Endothelial cell of umbilical vein (primary cell): ENCODE data around the gene GTF2E1. TPM values are rescaled to one million over a fixed set of nuclear protein-coding genes. Genes with fewer than 3 reads are reported as not detected.
A peak's percentile ranks its signal among the peaks of the same experiment; 100 is the strongest.
"Not testable (repeated sequence)": the region's sequence is repeated elsewhere in the genome, so short reads cannot be mapped to it uniquely, and the experiment has no call there.

Source experiments
- BruUV-seq: library from RNA; stranded (reverse); fragments of 400-500 nt; replicated peaks from 2 replicates; lab custom pipeline; 2021; lab: Mats Ljungman, UMichigan
- CTCF ChIA-PET: fragments of 300-600, 350-600 bp; sonication (Branson Sonifier 250); formaldehyde crosslinking; loops from one replicate; lab custom pipeline; 2021; ENCODE audit warnings: antibody characterized with exemption, inconsistent platforms; lab: Charles Lee
- POLR2A ChIA-PET: fragments of 300-600, 350-600 bp; sonication (Branson Sonifier 250); formaldehyde crosslinking; loops from one replicate; lab custom pipeline; 2021; ENCODE audit warnings: antibody characterized with exemption, inconsistent platforms; lab: Charles Lee
- DNase-seq: peaks from one replicate; pipeline ENCODE4 v3.0.0-alpha.2; 2011; ENCODE audit warnings: low read depth, low spot score
- FAIRE-seq: peaks from 2 replicates; lab custom pipeline; 2011; peaks lifted over from hg19 to GRCh38; lab: Jason Lieb, UNC
- H2AFZ ChIP-seq: 2 replicates; pipeline ENCODE4 v1.6.0; 2012; ENCODE audit warnings: low read depth, low read length, control low read depth, inconsistent platforms
- H3K27ac ChIP-seq: 2 replicates; pipeline ENCODE4 v1.5.1; 2011; ENCODE audit warnings: low read depth, mild to moderate bottlenecking, control low read depth, low read length, moderate library complexity; ENCODE audit not compliant: insufficient read depth
- H3K27me3 ChIP-seq, 2 experiments: 2 replicates each; pipeline versions ENCODE4 v1.6.0 to v1.6.1; 2011; ENCODE audit warnings: low read length in 2 of 2, mixed read lengths in 1 of 2; ENCODE audit not compliant: control insufficient read depth in 2 of 2, insufficient read depth in 2 of 2
- H3K36me3 ChIP-seq, 2 experiments: 2 replicates in 1 of 2; 3 replicates in 1 of 2; pipeline ENCODE4 v1.5.1; 2011; ENCODE audit warnings: low read length in 2 of 2, mild to moderate bottlenecking in 1 of 2, moderate library complexity in 1 of 2; ENCODE audit not compliant: control insufficient read depth in 2 of 2, insufficient read depth in 2 of 2; ENCODE audit errors: extremely low read depth in 1 of 2
- H3K4me1 ChIP-seq: 3 replicates; pipeline ENCODE4 v1.5.1; 2011; ENCODE audit warnings: mild to moderate bottlenecking, low read length; ENCODE audit not compliant: control insufficient read depth, insufficient read depth; ENCODE audit errors: extremely low read depth
- H3K4me2 ChIP-seq: 2 replicates; pipeline ENCODE4 v1.6.1; 2011; ENCODE audit warnings: low read length, control low read depth, mixed read lengths; ENCODE audit not compliant: insufficient read depth
- H3K4me3 ChIP-seq, 3 experiments: fragments of 200-600 bp in 1 of 3; sonication (generic), shearing (Covaris generic) in 1 of 3; replicated peaks in 1 of 3; 2 replicates each; pipeline ENCODE4 v1.5.1; 2011 to 2016; ENCODE audit warnings: control low read depth in 3 of 3, low read length in 3 of 3, mild to moderate bottlenecking in 2 of 3, inconsistent platforms in 1 of 3, low read depth in 1 of 3, moderate library complexity in 1 of 3; ENCODE audit not compliant: insufficient read depth in 1 of 3
- H3K79me2 ChIP-seq: 2 replicates; pipeline ENCODE4 v1.6.0; 2012; ENCODE audit warnings: low read length, inconsistent platforms; ENCODE audit not compliant: control insufficient read depth, insufficient read depth
- H3K9ac ChIP-seq: replicated peaks from 2 replicates; pipeline ENCODE3; 2011; ENCODE audit warnings: low read length, control low read depth; ENCODE audit not compliant: insufficient read depth; ENCODE audit errors: extremely low read depth
- H3K9me1 ChIP-seq: replicated peaks from 3 replicates; pipeline ENCODE4 v1.6.0; 2011; ENCODE audit warnings: mild to moderate bottlenecking, low read length; ENCODE audit not compliant: control insufficient read depth, insufficient read depth; ENCODE audit errors: extremely low read depth
- H3K9me3 ChIP-seq: replicated peaks from 2 replicates; pipeline ENCODE4 v1.5.1; 2012; ENCODE audit warnings: low read length, inconsistent platforms; ENCODE audit not compliant: control insufficient read depth, insufficient read depth
- H4K20me1 ChIP-seq: replicated peaks from 2 replicates; pipeline ENCODE3; 2011; ENCODE audit warnings: mild to moderate bottlenecking, low read length; ENCODE audit not compliant: control insufficient read depth, insufficient read depth; ENCODE audit errors: extremely low read depth
- EZH2 ChIP-seq: IDR thresholded peaks from 2 replicates; pipeline ENCODE4 v1.6.1; 2012; ENCODE audit warnings: borderline replicate concordance, low read depth, mild to moderate bottlenecking, moderate library complexity, low read length, inconsistent platforms; ENCODE audit not compliant: severe bottlenecking
- FOS ChIP-seq: IDR thresholded peaks from 2 replicates; pipeline ENCODE4 v1.6.1; 2011; ENCODE audit warnings: mild to moderate bottlenecking, low read length, moderate library complexity, borderline replicate concordance; ENCODE audit not compliant: insufficient read depth
- GATA2 ChIP-seq: IDR thresholded peaks from 2 replicates; pipeline ENCODE4 v1.7.0; 2011; ENCODE audit warnings: low read depth, mild to moderate bottlenecking, moderate library complexity, mixed read lengths, low read length; ENCODE audit not compliant: insufficient read length, insufficient read depth
- JUN ChIP-seq: IDR thresholded peaks from 2 replicates; pipeline ENCODE4 v1.6.1; 2011; ENCODE audit warnings: borderline replicate concordance, low read depth; ENCODE audit not compliant: insufficient read length, insufficient read depth
- MYC ChIP-seq: IDR thresholded peaks from one replicate; pipeline ENCODE4 v1.6.1; 2011; ENCODE audit warnings: mild to moderate bottlenecking, low read depth, low read length
- POLR2A ChIP-seq: IDR thresholded peaks from 2 replicates; pipeline ENCODE4 v1.6.1; 2012; ENCODE audit warnings: low read depth, mild to moderate bottlenecking, control low read depth, low read length
- POLR2AphosphoS5 ChIP-seq: IDR thresholded peaks from 2 replicates; pipeline ENCODE4 v1.6.1; 2012; ENCODE audit warnings: low read depth, mild to moderate bottlenecking, control low read depth, low read length, moderate library complexity; ENCODE audit not compliant: insufficient read depth
- dilution Hi-C: fragments of 300-500 bp; cut with MboI; formaldehyde crosslinking; loops from one replicate; pipeline ENCODE4 v1.15.0; 2019; ENCODE audit warnings: low sequenced_read_pairs; ENCODE audit not compliant: extremely low pct_ligation_motif_present
- intact Hi-C: fragments of 100-400 bp; cut with micrococcal nuclease; formaldehyde crosslinking; loops from one replicate; pipeline ENCODE4 v1.10.0; 2022
- polyA plus RNA-seq, 4 experiments: library from polyadenylated mRNA; depleted of rRNA in 3 of 4; stranded (reverse) in 3 of 4; unstranded in 1 of 4; fragments of >200 nt; gene quantifications; 2 replicates each; pipeline versions ENCODE4 v1.2.1 to v1.2.3, GENCODE V29; 2011 to 2012; ENCODE audit warnings: missing spikeins in 1 of 4
- total RNA-seq: library from RNA; stranded (reverse); gene quantifications from 2 replicates; pipeline ENCODE4 v1.2.3, GENCODE V29; 2021
- TF ChIP-seq, protein P1 (sequence below): IDR thresholded peaks from 2 replicates; pipeline ENCODE4 v1.6.1; 2011; ENCODE audit not compliant: insufficient read depth, insufficient read length
- TF ChIP-seq, protein P2 (sequence below), 2 donors: IDR thresholded peaks; 1 replicate in 1 of 2; 2 replicates in 1 of 2; pipeline ENCODE4 v1.5.1; 2011; ENCODE audit warnings: low read length in 2 of 2, mild to moderate bottlenecking in 2 of 2, moderate library complexity in 2 of 2, control low read depth in 1 of 2, inconsistent platforms in 1 of 2, low read depth in 1 of 2; ENCODE audit not compliant: insufficient read depth in 1 of 2; ENCODE audit errors: extremely low read depth in 1 of 2

The GTF2E1 gene
- total and polyA plus RNA-seq, 2 donors (not counting 3 experiments of a cell fraction or from before 2014, with no cell fraction given), result 10.6 to 27.7 TPM

DNA sequence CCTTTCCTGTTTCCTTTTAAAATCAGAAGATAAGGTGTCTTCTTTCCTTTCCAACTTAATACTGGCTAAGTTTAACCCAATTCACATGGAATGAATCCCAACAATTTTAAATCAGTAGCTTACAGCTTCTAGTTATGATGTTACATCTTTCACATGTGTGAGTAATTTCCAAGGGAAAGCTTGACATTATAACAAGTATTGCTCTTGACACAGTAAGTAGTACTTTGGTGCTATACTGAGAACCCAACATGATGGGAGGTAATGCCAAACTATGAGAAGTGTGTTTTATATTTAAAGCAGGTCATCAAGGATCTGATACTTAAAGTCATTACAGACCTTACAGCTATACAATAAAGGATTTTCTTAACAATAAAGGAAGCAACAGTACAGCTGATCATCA is 29.3 kb upstream of the GTF2E1 start:
- Histone ChIP-seq H2AFZ (no peak overlapping the region), H3K4me1 (no peaks in the 10 kb centered on the region), H4K20me1 (no peaks in the 10 kb centered on the region), H3K9me3 (no peaks in the 10 kb centered on the region), H3K4me3 (no peak overlapping the region), H3K36me3 (no peaks in the 10 kb centered on the region), H3K4me2 (no peak overlapping the region), H3K9me1 (no peaks in the 10 kb centered on the region), H3K79me2 (peaks cover under 1% of the 10 kb centered on the region), H3K27me3 (no peaks in the 10 kb centered on the region), H3K27ac (no peak overlapping the region), H3K9ac (no peak overlapping the region)
- intact Hi-C loops, result no loop called here
- BruUV-seq, result no TSS peak
- FAIRE-seq (no peak), DNase-seq (no peak)
- TF ChIP-seq JUN (no peak), POLR2A (no peak), FOS (no peak), MYC (no peak), GATA2 (no peak), EZH2 (no peak), POLR2AphosphoS5 (no peak)
- TF ChIP-seq, protein P1, sequence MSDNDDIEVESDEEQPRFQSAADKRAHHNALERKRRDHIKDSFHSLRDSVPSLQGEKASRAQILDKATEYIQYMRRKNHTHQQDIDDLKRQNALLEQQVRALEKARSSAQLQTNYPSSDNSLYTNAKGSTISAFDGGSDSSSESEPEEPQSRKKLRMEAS, result no peak
- TF ChIP-seq, protein P2, sequence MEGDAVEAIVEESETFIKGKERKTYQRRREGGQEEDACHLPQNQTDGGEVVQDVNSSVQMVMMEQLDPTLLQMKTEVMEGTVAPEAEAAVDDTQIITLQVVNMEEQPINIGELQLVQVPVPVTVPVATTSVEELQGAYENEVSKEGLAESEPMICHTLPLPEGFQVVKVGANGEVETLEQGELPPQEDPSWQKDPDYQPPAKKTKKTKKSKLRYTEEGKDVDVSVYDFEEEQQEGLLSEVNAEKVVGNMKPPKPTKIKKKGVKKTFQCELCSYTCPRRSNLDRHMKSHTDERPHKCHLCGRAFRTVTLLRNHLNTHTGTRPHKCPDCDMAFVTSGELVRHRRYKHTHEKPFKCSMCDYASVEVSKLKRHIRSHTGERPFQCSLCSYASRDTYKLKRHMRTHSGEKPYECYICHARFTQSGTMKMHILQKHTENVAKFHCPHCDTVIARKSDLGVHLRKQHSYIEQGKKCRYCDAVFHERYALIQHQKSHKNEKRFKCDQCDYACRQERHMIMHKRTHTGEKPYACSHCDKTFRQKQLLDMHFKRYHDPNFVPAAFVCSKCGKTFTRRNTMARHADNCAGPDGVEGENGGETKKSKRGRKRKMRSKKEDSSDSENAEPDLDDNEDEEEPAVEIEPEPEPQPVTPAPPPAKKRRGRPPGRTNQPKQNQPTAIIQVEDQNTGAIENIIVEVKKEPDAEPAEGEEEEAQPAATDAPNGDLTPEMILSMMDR (IDR thresholded peaks at IDR 0.05; ENCODE audit: extremely low read depth in 1 of 2, insufficient read depth in 1 of 2, low read depth in 1 of 2, low read length in 2 of 2), result no peak
- CTCF ChIA-PET, result interaction anchor here (1.1 to 1.2 kb wide), 2 partner anchors 20 to 71 kb away, joined by 3 to 4 read pairs; no protein-coding TSS in a partner anchor
- dilution Hi-C loops, result no loop called here
- POLR2A ChIA-PET, result no interaction called here

DNA sequence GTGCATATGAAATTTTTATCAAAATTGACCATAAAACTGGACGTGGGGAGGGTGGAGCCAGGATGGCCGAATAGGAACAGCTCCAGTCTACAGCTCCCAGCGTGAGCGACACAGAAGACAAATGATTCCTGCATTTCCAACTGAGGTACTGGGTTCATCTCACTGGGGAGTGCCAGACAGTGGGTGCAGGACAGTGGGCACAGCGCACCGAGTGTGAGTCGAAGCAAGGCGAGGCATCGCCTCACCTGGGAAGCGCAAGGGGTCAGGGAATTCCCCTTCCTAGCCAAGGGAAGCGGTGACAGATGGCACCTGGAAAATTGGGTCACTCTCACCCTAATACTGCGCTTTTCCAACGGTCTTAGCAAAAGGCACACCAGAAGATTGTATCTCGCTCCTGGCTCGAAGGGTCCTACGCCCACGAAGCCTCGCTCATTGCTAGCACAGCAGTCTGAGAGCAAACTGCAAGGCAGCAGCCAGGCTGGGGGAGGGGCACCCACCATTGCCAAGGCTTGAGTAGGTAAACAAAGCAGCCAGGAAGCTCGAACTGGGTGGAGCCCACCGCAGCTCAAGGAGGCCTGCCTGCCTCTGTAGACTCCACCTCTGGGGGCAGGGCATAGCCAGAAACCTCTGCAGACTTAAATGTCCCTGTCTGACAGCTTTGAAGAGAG is 23.2 kb upstream of the GTF2E1 start:
- H4K20me1 ChIP-seq, dilution Hi-C loops, H3K27me3 ChIP-seq, H3K79me2 ChIP-seq, BruUV-seq, H3K4me1 ChIP-seq, FAIRE-seq, H3K9ac ChIP-seq, H3K9me3 ChIP-seq, H3K27ac ChIP-seq, intact Hi-C loops, H3K36me3 ChIP-seq, H3K9me1 ChIP-seq, POLR2A ChIA-PET: not testable (repeated sequence)
- H2AFZ ChIP-seq, result peak overlapping the region; percentile 46
- peak overlapping the region; percentile 55 for H3K4me2 ChIP-seq
- peak; percentile 9 for DNase-seq
- peak overlapping the region in 1 of 3 experiments; percentile 25 for H3K4me3 ChIP-seq
- CTCF ChIA-PET, result interaction anchor here (0.9 kb wide), 1 partner anchor 26 kb away, joined by 3 read pairs; no protein-coding TSS in a partner anchor
